Measurements from ENCODE around the gene FGD3. TPM values are rescaled to one million over a fixed set of nuclear protein-coding genes. Genes with fewer than 3 reads are reported as not detected.
A peak's percentile ranks its signal among the peaks of the same experiment; 100 is the strongest.

FGD3 gene
- total RNA-seq, 4 donors from 2014 or later, result 0.29 to 4.9 (median 2.9) TPM

- intact Hi-C loops (cut with DNase I; ENCODE audit: low total_unique reads), result no loop called here
- Histone ChIP-seq H3K36me3 (no peaks in the 10 kb centered on the region), H3K27ac (no peak overlapping the region), H3K4me1 (no peaks in the 10 kb centered on the region), H3K4me3 (no peak overlapping the region), H3K9me3 (no peaks in the 10 kb centered on the region), H3K27me3 (no peaks in the 10 kb centered on the region)
- DNase-seq, result no peak
- TF ChIP-seq CTCF (IDR thresholded peaks at IDR 0.05), result no peak
Observed at GRCh38 chr9:92950359-92950955, 3.1 kb downstream of the FGD3 start.

GRCh38 chr9:92952906-92953610 is 5.7 kb downstream of the FGD3 start:
- Histone ChIP-seq H3K27me3 (no peaks in the 10 kb centered on the region), H3K27ac (no peak overlapping the region), H3K4me1 (no peaks in the 10 kb centered on the region), H3K36me3 (no peaks in the 10 kb centered on the region), H3K9me3 (no peaks in the 10 kb centered on the region), H3K4me3 (no peak overlapping the region)
- TF ChIP-seq POLR2A (IDR thresholded peaks at IDR 0.05) (no peak), CTCF (IDR thresholded peaks at IDR 0.05) (no peak)
- DNase-seq, result no peak
- intact Hi-C loops (cut with DNase I; ENCODE audit: low total_unique reads), result no loop called here

GRCh38 chr9:92954049-92954861 is 6.9 kb downstream of the FGD3 start:
- Histone ChIP-seq H3K9me3 (no peaks in the 10 kb centered on the region), H3K4me3 (no peak overlapping the region), H3K27ac (no peak overlapping the region), H3K4me1 (no peaks in the 10 kb centered on the region), H3K36me3 (no peaks in the 10 kb centered on the region), H3K27me3 (no peaks in the 10 kb centered on the region)
- TF ChIP-seq POLR2A (IDR thresholded peaks at IDR 0.05), result no peak
- TF ChIP-seq CTCF (IDR thresholded peaks at IDR 0.05), result no peak
- intact Hi-C loops (cut with DNase I; ENCODE audit: low total_unique reads), result no loop called here
- DNase-seq, result peak in 1 of 2 donors; percentile 47

GRCh38 chr9:92954886-92955285 is 7.6 kb downstream of the FGD3 start:
- no peak overlapping the region for H3K4me3 ChIP-seq
- no peak overlapping the region for H3K27ac ChIP-seq
- H3K9me3 ChIP-seq, result no peaks in the 10 kb centered on the region
- no peaks in the 10 kb centered on the region for H3K36me3 ChIP-seq
- H3K27me3 ChIP-seq, result no peaks in the 10 kb centered on the region
- no peaks in the 10 kb centered on the region for H3K4me1 ChIP-seq
- intact Hi-C loops (cut with DNase I; ENCODE audit: low total_unique reads), result no loop called here
- TF ChIP-seq POLR2A (IDR thresholded peaks at IDR 0.05) (no peak), CTCF (IDR thresholded peaks at IDR 0.05) (no peak)
- DNase-seq, result no peak
